Bronchus fibroblast of lung (primary cell): ENCODE measurements around the gene EPM2A. TPM values are rescaled to one million over a fixed set of nuclear protein-coding genes. Genes with fewer than 3 reads are reported as not detected.

Experiments used
- total RNA-seq: library from RNA; depleted of rRNA; stranded (reverse); fragments of >200 nt; gene quantifications from 2 replicates; pipeline ENCODE4 v1.2.3, GENCODE V29; 2015

The EPM2A gene
- total RNA-seq = 4.5 and 5.9 TPM in 2 replicates

DNA sequence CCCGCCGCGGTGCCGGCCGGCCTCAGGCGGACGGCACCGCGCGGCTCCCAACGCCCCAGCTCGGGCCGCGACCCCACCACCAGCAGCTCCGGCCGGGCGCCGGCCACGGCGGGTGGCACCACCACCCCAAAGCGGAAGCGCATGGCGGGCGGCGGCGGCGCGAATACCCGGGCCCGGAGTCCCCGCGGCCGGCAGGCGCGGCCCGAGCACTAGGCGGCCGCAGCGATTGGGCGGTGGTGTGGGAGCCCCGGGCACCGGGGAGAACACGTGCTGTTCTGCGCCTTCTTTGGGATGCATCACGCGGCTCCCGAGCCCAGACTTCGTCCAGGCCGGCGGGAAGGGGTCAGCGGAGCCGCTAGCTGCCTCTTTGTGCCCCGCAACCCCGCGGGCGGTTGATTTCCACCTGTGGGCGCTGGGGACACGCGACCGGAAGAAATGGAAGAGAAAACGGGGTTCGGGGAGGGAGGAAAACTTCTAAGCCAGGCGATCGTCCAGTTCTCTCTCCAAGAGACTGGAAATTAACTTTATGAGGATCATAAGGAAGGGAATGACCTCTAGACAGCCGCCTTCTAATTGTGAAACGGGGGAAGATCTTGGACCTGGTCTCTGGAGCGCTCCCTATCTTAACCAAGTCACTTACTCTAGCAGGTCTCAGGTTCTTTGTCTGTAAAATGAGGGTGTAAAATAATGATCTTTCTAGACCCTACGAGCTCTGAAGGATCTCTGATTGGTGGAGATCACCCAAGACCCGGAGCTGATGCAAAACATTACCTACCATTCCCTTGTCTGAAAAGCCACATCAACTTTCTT lies at the start of gene EPM2A:
Gene EPM2A, minus strand, starts transcription at position 165 of the 810 bp plus-strand sequence. Its CDS starts 22 bp downstream, at position 143.

Other genes with a start within 250 kb of the EPM2A start
- gene FBXO30, start 79.3 kb upstream of the EPM2A start, total RNA-seq = 2.8 and 3.7 TPM in 2 replicates
- gene SHPRH, start 228.8 kb upstream of the EPM2A start, total RNA-seq = 5.4 and 6.1 TPM in 2 replicates